Fibroblast of skin of scalp (primary cell): ENCODE data around the gene RNF112.
"Not testable (repeated sequence)": the region's sequence is repeated elsewhere in the genome, so short reads cannot be mapped to it uniquely, and the experiment has no call there.

ENCODE experiments used
- DNase-seq: peaks from one replicate; pipeline ENCODE4 v3.0.0-alpha.2; 2013

Gene RNF112

GRCh38 chr17:19449656-19450055 is 38.6 kb downstream of the RNF112 start:
- no peak for DNase-seq

GRCh38 chr17:19453296-19453695 is 42.3 kb downstream of the RNF112 start:
- DNase-seq = no peak

GRCh38 chr17:19454074-19454473 is 43.0 kb downstream of the RNF112 start:
- DNase-seq = no peak

GRCh38 chr17:19456016-19456927 is 45.2 kb downstream of the RNF112 start:
- no peak for DNase-seq

- DNase-seq = no peak
Observed at GRCh38 chr17:19457046-19457445, 46.0 kb downstream of the RNF112 start.

GRCh38 chr17:19457830-19458271 is 46.8 kb downstream of the RNF112 start:
- no peak for DNase-seq

GRCh38 chr17:19458481-19458880 is 47.4 kb downstream of the RNF112 start:
- not testable (repeated sequence) for DNase-seq

- not testable (repeated sequence) for DNase-seq
Observed at GRCh38 chr17:19459018-19459655, 48.1 kb downstream of the RNF112 start.

GRCh38 chr17:19460700-19461099 is 49.7 kb downstream of the RNF112 start:
- no peak for DNase-seq

- DNase-seq = no peak
Observed at GRCh38 chr17:19461116-19461515, 50.1 kb downstream of the RNF112 start.

- DNase-seq = no peak
Observed at GRCh38 chr17:19461681-19462080, 50.6 kb downstream of the RNF112 start.

- DNase-seq = not testable (repeated sequence)
Observed at GRCh38 chr17:19462456-19463035, 51.5 kb downstream of the RNF112 start.

- no peak for DNase-seq
Observed at GRCh38 chr17:19464031-19465026, 53.3 kb downstream of the RNF112 start.
